NCI-H1694 treated with DMSO at 0.1 percent for 48 hours (cell line): ENCODE results near the gene SOX30.
"Not testable (repeated sequence)": the region's sequence is repeated elsewhere in the genome, so short reads cannot be mapped to it uniquely, and the experiment has no call there.

Experiments
- DNase-seq: peaks from one replicate; lab custom pipeline; 2025; lab: John Stamatoyannopoulos, UW

SOX30 gene

DNA sequence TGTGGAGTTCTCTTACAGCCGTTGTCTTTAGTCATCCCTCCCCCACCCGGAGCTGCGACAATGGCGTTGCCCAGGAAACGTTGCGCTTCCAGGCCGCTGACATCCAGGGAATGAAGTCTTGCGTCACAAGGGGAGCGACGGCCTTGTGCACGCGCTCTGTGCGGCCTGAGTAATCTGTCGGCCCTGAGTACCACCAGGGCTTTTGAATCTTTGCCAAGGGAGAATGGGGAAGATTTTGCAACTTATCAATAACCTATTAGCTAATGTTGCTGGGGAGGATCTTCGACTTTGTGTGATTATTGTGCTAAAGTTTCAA is at the start of gene SOX30:
TSS of gene SOX30 (minus strand) at position 62 of the 316 bp plus-strand sequence. CDS start 360 bp downstream, outside the sequence.
- no peak for DNase-seq

DNA sequence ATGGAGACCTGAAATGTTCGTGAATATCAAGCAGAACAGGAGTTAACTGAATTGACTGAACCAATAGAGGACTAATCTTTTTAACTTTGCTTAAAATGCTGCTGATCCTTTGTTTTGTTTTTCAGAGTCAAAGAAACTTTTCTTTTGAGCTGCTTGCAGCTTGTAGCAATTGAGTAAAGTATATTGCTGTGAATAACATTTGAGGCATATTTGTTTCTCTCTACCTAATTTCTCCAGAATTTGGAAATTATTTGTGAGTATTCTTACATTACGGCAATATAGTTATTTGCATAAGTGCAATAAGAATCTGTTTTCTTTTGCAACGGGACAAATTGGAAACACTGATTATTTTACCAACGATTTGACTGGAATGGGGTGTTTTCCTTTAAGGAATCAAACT is 46.4 kb upstream of the SOX30 start:
- DNase-seq = not testable (repeated sequence)

DNA sequence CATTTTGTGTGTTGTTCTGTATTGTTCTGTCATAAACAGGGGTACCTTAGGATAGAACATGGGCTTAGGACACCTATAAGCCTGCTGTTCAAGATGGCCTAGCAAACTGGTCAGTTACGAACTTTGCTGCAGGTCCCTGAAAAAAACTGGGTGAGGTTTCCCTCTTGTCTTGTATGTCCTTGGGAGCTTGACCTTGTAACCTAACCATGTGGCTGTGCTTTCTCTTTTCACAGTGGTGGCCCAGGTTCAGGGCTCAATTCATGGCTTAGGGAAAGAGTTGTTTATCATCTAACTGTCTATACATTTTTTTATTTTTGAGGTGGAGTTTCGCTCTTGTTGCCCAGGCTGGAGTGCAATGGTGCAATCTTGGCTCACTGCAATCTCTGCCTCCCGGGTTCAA is 43.9 kb upstream of the SOX30 start:
- DNase-seq = not testable (repeated sequence)

DNA sequence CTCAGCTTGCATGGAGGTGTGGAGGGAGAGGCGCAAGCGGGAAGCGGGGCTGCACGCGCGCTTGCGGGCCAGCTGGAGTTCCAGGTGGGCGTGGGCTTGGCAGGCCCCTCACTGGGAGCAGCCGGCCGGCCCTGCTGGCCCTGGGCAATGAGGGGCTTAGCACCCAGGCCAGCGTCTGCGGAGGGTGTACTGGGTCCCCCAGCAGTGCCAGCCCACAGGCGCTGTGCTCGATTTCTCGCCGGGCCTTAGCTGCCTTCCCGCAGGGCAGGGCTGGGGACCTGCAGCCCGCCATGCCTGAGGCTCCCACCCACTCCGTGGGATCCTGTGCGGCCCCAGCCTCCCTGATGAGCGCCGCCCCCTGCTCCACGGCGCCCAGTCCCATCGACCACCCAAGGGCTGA is 41.6 kb upstream of the SOX30 start:
- DNase-seq = not testable (repeated sequence)

DNA sequence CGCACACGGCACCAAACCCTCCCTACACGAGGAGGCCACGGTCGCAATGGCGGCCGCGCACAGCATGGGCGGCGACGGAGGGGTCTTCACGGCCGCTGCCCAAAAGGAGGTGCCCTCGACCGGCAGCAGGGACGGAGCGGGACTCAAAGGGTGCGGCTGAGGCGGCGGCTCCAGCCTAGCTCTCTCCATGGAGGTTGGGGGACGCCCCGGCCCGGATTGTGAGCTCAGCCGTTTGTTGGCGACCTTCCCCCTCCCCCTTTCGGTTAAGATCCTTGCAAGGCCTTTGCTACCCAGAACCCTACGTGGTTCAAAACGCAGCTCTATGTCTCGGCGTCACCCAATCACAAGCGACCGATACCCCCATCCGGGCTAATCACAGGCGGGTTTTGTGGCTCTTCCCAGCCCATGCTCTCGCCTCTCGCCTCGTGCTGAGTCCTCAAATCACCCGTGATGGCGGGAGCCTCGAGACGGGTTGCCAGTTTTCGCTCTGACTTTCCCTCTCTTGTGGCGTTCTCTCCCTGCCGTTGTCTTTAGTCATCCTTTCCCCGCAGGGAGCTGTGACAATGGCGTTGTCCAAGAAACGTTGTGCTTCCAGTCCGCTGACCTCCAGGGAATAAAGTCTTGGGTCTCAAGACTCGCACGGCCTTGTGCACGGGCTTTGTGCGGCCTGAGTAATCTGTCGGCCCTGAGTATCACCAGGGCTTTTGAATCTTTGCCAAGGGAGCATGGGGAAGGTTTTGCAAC is 38.6 kb upstream of the SOX30 start:
- no peak for DNase-seq

DNA sequence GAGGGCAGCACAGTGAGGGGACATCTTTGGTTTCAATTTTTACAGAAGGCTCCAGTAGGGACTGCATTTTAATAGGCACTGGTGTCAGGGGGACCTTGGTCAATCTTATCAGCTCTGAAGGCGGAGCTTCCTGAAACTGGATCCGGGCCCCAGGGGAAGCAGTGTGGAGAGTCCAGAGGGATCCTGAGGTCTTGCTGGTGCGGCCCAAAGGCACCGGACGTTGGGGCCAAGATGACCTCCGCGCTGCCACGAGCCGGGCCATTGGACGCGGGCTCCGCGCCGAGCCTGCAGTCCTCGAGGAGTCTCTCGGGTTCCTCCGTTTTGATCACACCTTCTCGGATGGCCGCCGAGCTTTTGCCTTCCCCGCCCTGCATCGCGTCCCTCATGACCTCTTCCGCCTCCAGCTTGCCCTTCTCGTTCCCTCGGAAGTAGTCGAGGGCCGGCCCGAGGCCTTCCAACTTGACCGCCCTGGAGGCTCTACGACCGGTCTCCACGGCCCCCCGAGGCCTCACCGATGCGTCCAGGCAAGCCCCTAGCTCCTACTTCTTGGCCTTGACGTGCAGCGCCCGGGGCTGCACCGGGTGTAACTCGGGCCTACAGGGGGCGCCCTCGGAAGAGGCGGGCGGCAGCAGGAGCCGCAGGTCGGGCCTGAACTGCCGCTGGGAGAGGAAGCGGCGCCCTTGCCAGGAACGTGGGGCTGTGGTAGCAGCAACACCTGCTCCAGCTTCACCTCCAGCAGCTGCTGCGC is 37.9 kb upstream of the SOX30 start:
- DNase-seq = no peak

DNA sequence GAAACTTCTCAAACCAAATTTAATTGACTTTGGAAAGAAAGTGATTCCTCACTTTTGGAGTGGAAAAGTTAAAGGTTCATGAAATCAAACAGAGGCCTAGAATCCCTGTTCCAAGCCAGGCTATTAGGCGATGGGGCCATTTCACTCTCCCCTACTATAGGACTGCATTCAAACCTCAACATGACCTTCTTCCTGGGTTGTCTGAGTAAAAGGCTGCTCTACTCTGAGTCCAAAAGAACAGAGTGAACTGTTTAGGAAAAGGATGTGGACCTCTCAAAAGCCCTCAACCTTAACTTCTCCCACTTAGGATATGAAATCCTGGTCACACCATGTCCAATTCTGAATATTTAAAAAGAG is 34.9 kb upstream of the SOX30 start:
- DNase-seq = no peak

DNA sequence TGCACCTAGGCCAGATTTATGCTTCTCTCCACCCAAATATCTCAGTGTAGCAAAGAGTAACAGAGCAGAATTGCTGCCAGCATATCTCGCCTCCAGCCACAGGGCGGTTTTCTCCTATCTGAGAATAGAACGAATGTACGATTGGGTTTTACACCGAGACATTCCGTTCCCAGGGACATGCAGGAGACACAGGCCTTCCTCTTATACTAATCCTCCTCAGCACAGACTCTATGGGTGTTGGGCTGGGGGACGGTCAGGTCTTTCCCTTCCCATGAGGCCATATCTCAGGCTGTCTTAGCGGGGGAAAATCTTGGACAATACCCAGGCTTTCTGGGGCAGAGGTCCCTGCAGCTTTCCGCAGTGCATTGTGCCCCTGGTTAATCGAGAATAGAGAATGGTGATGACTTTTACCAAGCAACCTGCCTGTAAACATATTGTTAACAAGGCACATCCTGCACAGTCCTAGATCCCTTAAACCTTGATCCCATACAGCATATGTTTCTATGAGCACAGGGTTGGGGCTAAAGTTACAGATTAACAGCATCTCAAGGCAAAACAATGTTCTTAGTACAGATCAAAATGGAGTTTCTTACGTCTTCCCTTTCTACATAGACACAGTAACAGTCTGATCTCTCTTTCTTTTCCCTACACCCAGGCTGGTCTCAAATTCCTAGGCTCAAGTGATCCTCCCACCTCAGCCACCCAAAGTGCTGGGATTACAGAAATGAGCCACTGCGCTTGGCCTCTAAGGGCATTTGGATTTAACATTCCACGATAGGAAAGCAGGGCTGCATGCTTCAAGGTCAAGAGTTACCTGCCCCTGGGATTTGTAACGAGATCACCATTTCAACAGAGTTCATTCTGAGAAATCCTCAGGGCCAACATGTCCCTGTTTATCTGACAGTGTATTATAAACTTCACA is 34.3 kb upstream of the SOX30 start:
- not testable (repeated sequence) for DNase-seq

DNA sequence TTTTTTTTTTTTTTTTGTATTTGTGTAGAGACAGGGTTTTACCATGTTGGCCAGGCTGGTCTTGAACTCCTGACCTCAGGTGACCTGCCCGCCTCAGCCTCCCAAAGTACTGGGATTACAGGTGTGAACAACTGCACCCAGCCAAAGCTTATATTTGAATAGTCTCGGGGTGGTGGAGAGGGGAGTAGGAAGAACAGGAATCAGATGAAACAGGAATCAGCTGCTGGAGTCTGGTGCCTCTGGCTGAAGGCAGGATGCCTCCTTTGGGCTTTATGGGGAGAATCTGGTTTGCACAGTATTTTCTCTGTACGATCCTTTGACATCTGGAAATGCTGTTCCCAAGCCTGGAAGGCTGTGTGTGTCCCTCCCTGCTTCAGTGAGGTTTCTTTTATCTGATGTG is 30.0 kb upstream of the SOX30 start:
- DNase-seq = no peak

DNA sequence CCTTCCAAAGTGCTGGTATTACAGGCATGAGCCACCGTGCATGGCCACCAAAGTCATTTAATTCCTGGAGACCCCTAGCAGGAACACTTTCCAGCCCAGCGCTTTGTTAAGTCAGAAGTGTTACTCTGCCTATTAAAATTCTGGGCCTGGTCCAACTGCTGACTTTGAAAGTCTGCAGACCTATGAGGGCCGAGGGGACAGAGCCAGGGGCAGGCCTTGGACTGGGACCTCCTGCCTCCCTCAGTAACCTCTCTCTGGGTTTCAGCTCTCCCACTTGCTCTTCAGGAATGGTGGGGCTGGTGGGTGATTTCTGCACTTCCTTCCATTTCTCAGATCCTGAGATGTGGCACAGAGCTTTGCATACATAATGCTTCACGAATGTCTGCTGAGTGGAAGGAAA is 28.8 kb upstream of the SOX30 start:
- no peak for DNase-seq

DNA sequence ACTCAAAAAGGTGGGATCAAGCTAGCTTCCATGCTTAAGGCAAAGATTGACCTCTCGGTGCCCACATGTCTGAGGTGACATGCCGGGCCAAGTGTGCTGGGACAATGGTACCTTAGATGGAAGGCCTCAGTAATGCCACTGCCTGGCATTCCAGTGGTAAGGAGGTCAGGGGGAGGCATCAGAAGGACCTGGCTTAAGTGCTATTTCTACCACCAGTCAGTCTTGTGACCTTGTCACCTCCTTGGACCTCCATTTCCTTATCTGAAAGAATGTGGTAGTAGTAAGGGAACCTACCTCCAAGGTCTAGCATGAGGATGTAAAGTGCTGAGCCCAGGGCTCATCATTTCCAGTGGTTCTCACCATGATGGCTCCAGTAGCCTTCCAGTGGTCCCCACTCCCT is 28.0 kb upstream of the SOX30 start:
- no peak for DNase-seq

DNA sequence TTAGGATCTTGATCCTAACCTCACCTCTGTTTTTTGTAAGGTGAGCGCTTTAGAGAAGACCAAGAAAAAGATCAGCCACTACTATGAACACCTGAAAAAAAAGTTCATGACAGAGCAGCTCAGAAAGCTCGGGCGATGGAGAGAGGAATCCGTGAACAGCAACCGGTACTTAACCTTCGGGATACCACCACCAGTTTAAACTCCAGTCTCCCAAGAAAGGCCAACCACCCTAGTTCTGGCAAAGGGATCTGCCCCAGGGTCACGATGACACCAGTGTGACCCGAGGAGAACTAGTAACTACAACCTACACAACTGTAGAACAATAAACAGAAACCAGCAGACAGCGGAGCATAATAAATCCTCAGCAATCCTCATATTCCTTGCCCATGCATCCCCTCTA is 27.6 kb upstream of the SOX30 start:
- DNase-seq = no peak

DNA sequence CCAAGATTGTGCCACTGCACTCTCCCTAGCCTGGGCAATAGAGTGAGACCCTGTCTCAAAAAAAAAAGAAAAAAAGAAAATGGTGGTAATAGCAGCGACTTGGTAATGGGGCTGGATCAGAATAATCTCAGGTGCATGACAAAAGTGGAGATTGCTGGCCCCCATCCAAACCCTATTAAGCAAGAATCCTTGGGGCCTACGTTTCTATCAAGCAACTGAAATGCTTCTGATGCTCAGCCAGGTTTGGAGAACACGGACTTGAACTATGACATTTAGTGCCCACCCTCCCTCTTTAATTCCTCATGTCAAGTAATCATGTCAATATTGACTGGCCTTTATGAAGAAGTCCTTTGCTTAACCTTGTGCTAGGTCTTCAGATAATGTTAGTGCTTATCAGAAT is 25.7 kb upstream of the SOX30 start:
- DNase-seq = no peak

DNA sequence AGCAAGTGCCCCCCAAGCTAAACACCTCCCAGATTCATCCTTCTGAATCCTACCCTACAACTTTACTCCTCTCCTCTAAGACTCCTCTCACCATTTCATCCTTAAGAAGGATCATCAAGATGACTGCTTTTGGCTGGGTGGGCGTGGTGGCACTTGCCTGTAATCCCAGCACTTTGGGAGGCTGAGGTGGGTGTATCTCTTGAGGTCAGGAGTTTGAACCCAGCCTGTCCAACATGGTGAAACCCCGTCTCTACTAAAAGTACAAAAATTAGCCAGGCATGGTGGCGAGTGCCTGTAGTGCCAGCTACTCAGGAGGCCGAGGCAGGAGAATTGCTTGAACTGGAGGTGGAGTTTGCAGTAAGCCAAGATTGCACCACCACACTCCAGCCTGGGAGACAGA is 22.1 kb upstream of the SOX30 start:
- DNase-seq = not testable (repeated sequence)

DNA sequence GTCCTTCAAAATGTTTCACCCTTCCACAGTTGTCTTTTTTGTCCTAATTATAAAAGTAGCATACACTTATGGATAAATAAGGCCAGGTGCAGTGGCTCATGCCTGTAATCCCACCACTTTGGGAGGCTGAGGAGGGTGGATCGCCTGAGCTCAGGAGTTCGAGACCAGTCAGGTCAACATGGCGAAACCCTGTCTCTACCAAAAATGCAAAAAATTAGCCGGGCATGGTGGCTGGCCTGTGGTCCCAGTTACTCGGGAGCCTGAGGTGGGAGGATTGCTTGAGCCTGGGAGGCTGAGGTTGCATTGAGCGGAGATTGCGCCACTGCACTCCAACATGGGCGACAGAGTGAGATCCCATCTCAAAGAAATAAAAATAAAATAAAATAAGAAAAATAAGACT is 20.7 kb upstream of the SOX30 start:
- DNase-seq = no peak

DNA sequence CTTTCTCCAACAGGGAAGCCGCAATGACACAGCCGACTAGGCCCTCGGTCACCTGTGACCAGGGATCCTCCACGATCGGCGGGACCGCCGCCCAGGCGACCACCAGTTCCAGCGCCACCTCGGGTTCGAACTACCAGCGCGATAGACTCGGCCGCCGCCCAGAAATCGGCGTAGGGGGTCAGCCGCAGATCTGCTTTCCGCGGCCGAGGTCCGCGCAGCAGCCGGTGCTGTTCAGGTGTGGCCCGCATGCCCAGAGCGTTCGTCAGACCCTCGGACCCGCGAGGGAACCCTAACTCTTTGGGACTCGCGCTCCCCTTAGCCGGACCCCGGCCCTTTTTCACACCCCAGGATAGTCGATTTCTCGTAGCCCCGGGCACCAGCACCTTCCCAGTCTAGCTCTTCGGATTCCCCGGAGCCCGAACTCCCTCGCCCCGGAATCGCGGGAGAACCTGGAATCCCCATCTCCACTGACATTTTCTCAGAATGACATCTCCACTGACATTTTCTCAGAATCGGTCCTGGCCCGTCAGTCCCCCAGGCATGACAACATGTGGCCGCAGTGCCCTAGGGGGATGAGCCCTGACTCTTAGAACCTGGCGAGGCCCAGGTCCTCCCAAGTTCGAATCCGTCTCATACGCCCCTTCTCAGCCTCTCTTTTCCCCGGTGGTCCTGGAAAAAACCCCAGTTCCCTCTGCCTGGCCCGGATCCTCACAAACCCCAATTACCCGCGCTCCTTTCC is 19.5 kb upstream of the SOX30 start:
- no peak for DNase-seq

DNA sequence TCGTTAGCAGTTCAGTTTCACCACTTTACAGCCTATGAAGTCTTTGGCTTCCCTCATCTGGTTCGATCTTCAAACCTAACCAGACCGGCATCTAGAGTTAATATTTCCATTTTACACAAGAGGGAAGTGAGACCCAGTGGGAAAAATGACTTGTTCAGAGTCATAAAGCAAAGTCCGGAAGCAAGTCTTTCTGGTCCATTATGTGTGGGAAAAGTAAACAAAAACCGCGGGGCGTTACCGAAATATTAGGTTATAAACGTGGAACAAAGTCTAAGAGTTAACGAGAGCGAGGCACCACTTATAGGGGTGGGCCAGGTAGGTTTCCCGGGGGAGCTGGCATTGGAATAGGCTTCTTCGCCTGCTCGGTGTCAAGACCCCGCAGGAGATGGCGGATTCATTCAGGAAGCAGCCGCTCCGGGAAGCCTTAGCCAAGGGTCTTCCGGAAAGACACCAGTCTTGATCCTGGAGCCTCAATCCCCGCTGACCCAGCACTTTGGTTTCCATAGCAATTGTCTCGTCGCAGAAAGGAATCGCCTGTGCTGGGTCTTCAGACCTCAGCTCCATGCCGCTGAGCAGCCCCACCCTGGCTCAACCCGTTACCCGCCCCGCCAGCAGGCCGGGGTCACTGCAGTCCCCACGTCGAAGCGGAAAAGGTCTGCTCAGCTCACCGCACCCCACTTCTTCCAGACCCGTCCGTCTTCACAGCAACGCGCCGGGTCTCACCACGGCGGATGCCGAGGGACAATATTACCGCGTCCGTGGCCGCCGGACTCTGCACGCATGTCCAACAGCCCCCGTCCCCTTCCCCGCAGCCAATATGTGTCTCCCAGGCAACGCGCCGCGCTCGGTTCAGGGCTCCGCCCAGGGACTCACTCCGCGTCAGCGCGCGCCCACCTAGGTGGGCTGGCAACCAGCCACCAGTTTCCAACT is 18.7 kb upstream of the SOX30 start, which contains the start of gene C5orf52:
TSS of gene C5orf52 (plus strand) at position 872 of the 930 bp plus-strand sequence. CDS start 82 bp downstream, outside the sequence.
- DNase-seq = no peak

DNA sequence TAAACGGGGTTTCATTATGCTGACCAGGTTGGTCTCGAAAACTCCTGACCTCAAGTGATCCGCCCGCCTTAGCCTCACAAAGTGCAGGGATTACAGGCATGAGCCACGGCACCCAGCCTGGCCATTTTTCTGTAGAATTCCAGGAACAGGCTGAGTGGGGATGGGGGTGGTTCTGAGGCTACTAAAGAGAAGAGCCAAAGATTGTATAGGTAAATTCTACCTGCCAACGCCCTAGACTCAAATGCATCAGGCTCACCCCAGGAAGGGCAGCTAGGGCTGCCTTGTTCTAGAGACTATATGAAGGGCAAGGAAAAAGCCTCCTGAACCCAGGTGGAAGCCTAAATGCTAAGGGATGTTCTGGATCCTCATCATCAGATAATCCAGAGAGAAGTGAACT is 17.5 kb upstream of the SOX30 start:
- no peak for DNase-seq

DNA sequence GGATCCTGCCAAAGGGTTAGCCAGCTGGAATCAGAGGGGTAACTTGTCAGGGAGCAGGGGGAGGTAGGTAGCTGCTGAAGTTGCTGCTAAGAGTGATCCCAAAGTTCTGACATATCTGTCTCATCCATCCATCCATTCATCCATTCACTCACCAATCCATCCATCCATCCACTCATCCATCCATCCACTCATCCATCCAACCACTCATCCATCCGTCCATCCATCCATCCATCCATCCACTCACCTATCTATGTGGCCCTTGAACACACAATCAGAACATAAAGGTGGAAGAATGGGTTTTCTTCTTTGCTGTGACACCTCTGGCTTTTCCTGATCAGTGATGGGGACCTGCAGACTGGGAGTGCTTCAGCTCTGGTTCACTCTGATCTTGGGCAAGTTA is 16.1 kb upstream of the SOX30 start:
- no peak for DNase-seq

DNA sequence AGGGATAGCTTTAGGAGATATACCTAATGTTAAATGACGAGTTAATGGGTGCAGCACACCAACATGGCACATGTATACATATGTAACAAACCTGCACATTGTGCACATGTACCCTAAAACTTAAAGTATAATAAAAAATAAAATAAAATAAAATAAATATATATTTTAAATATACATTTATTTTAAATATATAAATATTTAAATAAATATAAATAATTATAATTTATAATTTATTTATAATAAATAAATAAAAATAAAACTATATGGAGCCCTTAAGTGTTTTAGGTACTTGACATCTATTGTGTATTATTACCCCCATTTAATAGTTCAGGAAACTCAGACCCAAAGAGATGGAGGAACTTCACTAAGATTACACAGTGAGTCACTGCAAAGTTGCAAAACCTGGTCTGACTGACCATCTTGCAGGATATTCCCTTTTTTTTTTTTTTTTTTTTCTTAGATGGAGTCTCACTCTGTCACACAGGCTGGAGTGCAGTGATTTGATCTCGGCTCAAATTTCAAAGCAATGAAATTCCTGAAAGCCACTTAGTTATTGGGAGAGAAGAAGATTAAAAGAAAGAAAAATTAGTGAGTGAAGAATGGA is 13.3 kb upstream of the SOX30 start:
- DNase-seq = no peak
